ENCODE measurements around the gene BTLA.

Gene BTLA

GRCh38 chr3:112448939-112449338, 50.3 kb downstream of the BTLA start:
- no peaks in the 10 kb centered on the region for H3K4me1 ChIP-seq (ENCODE audit: insufficient read depth, low read length, poor library complexity, severe bottlenecking)
- no peaks in the 10 kb centered on the region for H4K20me1 ChIP-seq (ENCODE audit: insufficient read depth, low read length, poor library complexity, severe bottlenecking)
- H3K36me3 ChIP-seq (ENCODE audit: insufficient read depth, low read length): no peaks in the 10 kb centered on the region
- no peak overlapping the region for H2AFZ ChIP-seq (ENCODE audit: low read length)
- no peaks in the 10 kb centered on the region for H3F3A ChIP-seq (ENCODE audit: low read depth)
- no peak overlapping the region for H3K4me2 ChIP-seq (ENCODE audit: low read depth, low read length, poor library complexity, severe bottlenecking)
- H3K27me3 ChIP-seq (ENCODE audit: insufficient read depth, low read length, poor library complexity, severe bottlenecking): no peaks in the 10 kb centered on the region
- no peaks in the 10 kb centered on the region for H3K9me3 ChIP-seq (ENCODE audit: insufficient read depth, low read depth, low read length)
- no peak overlapping the region for H3K9ac ChIP-seq (ENCODE audit: low read depth, low read length, poor library complexity, severe bottlenecking)
- H3K9me2 ChIP-seq (replicated peaks; ENCODE audit: low read depth, low read length): no peaks in the 10 kb centered on the region
- H3K79me2 ChIP-seq (ENCODE audit: insufficient read depth, low read length): no peaks in the 10 kb centered on the region
- TF ChIP-seq CTCF (conservative IDR thresholded peaks at IDR 0.05; ENCODE audit: low read length) (no peak), EZH2phosphoT487 (IDR thresholded peaks at IDR 0.05; ENCODE audit: borderline replicate concordance) (no peak)
- no peak overlapping the region for H3K4me3 ChIP-seq (ENCODE audit: low read length, poor library complexity, severe bottlenecking)

GRCh38 chr3:112446343-112446742, 52.9 kb downstream of the BTLA start:
- no peaks in the 10 kb centered on the region for H3K4me1 ChIP-seq (ENCODE audit: insufficient read depth, low read length, poor library complexity, severe bottlenecking)
- H3F3A ChIP-seq (ENCODE audit: low read depth): no peaks in the 10 kb centered on the region
- no peaks in the 10 kb centered on the region for H3K27me3 ChIP-seq (ENCODE audit: insufficient read depth, low read length, poor library complexity, severe bottlenecking)
- H3K9me3 ChIP-seq (ENCODE audit: insufficient read depth, low read depth, low read length): no peaks in the 10 kb centered on the region
- H2AFZ ChIP-seq (ENCODE audit: low read length): no peak overlapping the region
- H4K20me1 ChIP-seq (ENCODE audit: insufficient read depth, low read length, poor library complexity, severe bottlenecking): no peaks in the 10 kb centered on the region
- H3K79me2 ChIP-seq (ENCODE audit: insufficient read depth, low read length): no peaks in the 10 kb centered on the region
- no peaks in the 10 kb centered on the region for H3K9me2 ChIP-seq (replicated peaks; ENCODE audit: low read depth, low read length)
- no peak overlapping the region for H3K9ac ChIP-seq (ENCODE audit: low read depth, low read length, poor library complexity, severe bottlenecking)
- TF ChIP-seq CTCF (conservative IDR thresholded peaks at IDR 0.05; ENCODE audit: low read length) (no peak), EZH2phosphoT487 (IDR thresholded peaks at IDR 0.05; ENCODE audit: borderline replicate concordance) (no peak)
- H3K4me3 ChIP-seq (ENCODE audit: low read length, poor library complexity, severe bottlenecking): no peak overlapping the region
- no peak overlapping the region for H3K4me2 ChIP-seq (ENCODE audit: low read depth, low read length, poor library complexity, severe bottlenecking)
- no peaks in the 10 kb centered on the region for H3K36me3 ChIP-seq (ENCODE audit: insufficient read depth, low read length)

- Histone ChIP-seq H3K4me1 (ENCODE audit: insufficient read depth, low read length, poor library complexity, severe bottlenecking) (no peaks in the 10 kb centered on the region), H3K27me3 (ENCODE audit: insufficient read depth, low read length, poor library complexity, severe bottlenecking) (no peaks in the 10 kb centered on the region), H4K20me1 (ENCODE audit: insufficient read depth, low read length, poor library complexity, severe bottlenecking) (no peaks in the 10 kb centered on the region), H3K36me3 (ENCODE audit: insufficient read depth, low read length) (no peaks in the 10 kb centered on the region), H3K9me3 (ENCODE audit: insufficient read depth, low read depth, low read length) (no peaks in the 10 kb centered on the region), H3K4me2 (ENCODE audit: low read depth, low read length, poor library complexity, severe bottlenecking) (no peak overlapping the region), H3K9me2 (replicated peaks; ENCODE audit: low read depth, low read length) (no peaks in the 10 kb centered on the region), H2AFZ (ENCODE audit: low read length) (no peak overlapping the region), H3K4me3 (ENCODE audit: low read length, poor library complexity, severe bottlenecking) (no peak overlapping the region), H3F3A (ENCODE audit: low read depth) (no peaks in the 10 kb centered on the region), H3K79me2 (ENCODE audit: insufficient read depth, low read length) (no peaks in the 10 kb centered on the region), H3K9ac (ENCODE audit: low read depth, low read length, poor library complexity, severe bottlenecking) (no peak overlapping the region)
- no peak for TF ChIP-seq EZH2phosphoT487 (IDR thresholded peaks at IDR 0.05; ENCODE audit: borderline replicate concordance)
- no peak for TF ChIP-seq CTCF (conservative IDR thresholded peaks at IDR 0.05; ENCODE audit: low read length)
Measured at GRCh38 chr3:112445839-112446238, 53.4 kb downstream of the BTLA start.

Data from Loucy (cell line).